ENCODE data around the gene FPGS. TPM values are rescaled to one million over a fixed set of nuclear protein-coding genes. Genes with fewer than 3 reads are reported as not detected.
"Not testable (repeated sequence)": the region's sequence is repeated elsewhere in the genome, so short reads cannot be mapped to it uniquely, and the experiment has no call there.

FPGS gene
- total RNA-seq, 2 donors from 2014 or later, result 31.6 to 55.1 TPM

DNA sequence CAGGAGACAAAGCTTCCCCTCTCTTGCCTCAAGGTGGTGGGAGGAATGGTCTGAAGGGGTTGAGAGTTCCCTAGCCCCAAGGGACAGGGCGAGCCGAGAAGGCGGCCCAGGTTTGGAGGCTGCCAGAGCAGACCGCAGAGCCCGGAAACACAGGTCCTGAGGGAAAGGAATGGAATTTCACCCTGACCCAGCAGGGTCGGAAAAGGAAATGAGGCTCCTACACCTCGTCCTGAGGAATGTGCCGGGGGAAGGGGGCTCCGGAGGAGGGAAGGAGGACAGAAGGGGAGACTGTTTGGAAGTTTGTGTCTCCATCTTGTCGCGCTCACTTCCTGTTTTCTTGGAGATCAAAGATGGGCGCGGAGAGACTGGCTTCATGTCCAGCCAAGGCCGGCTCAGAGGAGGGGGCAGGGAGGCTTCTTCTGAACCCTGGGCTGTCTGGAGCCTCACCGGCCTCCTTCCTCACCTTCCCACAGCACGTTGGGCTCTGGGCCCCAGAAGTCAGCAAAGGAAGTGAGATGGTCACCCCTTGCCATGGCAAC is 42.2 kb downstream of the FPGS start:
- Histone ChIP-seq H3K9ac (ENCODE audit: low read depth in 2 of 2, low read length in 2 of 2) (no peak overlapping the region), H3K4me3 (no peak overlapping the region), H3K4me1 (no peaks in the 10 kb centered on the region), H3K27ac (peak overlapping the region; percentile 17), H3K27me3 (no peaks in the 10 kb centered on the region), H3K9me3 (peaks cover 3% of the 10 kb centered on the region), H3K36me3 (no peaks in the 10 kb centered on the region)
- intact Hi-C loops (cut with DNase I), result no loop called here
- no peak for DNase-seq
- TF ChIP-seq, protein P1, sequence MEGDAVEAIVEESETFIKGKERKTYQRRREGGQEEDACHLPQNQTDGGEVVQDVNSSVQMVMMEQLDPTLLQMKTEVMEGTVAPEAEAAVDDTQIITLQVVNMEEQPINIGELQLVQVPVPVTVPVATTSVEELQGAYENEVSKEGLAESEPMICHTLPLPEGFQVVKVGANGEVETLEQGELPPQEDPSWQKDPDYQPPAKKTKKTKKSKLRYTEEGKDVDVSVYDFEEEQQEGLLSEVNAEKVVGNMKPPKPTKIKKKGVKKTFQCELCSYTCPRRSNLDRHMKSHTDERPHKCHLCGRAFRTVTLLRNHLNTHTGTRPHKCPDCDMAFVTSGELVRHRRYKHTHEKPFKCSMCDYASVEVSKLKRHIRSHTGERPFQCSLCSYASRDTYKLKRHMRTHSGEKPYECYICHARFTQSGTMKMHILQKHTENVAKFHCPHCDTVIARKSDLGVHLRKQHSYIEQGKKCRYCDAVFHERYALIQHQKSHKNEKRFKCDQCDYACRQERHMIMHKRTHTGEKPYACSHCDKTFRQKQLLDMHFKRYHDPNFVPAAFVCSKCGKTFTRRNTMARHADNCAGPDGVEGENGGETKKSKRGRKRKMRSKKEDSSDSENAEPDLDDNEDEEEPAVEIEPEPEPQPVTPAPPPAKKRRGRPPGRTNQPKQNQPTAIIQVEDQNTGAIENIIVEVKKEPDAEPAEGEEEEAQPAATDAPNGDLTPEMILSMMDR (IDR thresholded peaks at IDR 0.05), result no peak

DNA sequence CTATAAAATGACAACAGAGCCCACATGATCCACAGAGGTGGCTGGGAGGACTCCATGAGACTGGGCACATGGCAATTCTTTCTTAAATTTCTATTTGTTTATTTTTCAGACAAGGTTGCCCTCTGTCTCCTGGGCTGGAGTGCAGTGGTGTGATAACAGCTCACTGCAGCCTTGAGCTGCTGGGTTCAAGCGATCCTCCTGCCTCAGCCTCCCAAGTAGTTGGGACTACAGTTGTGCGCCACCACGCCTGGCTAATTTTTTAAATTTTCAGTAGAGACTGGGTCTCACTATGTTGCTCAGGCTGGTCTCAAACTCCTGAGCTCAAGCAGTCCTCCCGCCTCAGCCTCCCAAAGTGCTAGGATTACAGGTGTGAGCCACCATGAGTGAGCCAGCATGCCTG is 42.9 kb downstream of the FPGS start:
- H3K9ac ChIP-seq (ENCODE audit: low read depth in 2 of 2, low read length in 2 of 2); DNase-seq; H3K27me3 ChIP-seq; H3K9me3 ChIP-seq; H3K36me3 ChIP-seq; H3K4me1 ChIP-seq; intact Hi-C loops (cut with DNase I); H3K4me3 ChIP-seq: not testable (repeated sequence)
- H3K27ac ChIP-seq, result peak overlapping the region; percentile 17

DNA sequence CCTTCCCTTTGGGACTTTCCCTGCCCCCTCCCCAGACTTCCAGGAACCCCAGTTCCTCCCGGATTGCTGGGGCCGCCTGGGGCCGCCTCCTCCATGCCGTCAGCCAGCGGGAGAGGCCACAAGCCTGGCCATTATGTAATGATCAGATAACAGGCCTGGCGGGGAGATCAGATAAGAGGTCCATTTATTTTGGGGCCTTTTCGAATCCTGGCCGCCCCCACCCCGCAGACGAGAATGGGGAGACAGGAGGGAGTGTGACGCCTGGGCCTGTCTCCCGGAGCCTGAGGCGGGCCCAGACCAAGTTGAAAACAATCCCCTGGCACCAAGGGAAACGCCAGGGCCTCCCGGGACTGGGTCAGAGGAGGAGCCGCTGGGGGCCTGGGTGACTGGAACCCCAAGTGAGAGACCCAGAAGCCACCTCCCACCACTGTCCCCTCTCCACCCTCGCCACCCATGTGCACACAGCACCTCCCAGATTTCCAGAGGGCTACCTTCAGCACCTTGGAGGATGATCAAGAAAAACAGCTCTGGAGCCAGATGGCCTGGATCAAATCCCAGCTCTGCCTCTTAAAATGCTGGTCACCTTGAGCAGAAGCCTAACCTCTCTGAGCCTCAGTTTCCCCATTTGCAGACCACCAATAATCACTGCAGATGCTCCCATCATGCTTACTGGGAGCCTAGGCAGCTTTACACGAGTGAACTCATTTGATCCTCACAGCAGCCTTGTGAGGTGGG is 43.9 kb downstream of the FPGS start:
- no peaks in the 10 kb centered on the region for H3K27me3 ChIP-seq
- TF ChIP-seq, protein P1 (IDR thresholded peaks at IDR 0.05), result no peak
- peaks cover 3% of the 10 kb centered on the region for H3K9me3 ChIP-seq
- H3K36me3 ChIP-seq, result no peaks in the 10 kb centered on the region
- no peak for DNase-seq
- intact Hi-C loops (cut with DNase I), result no loop called here
- peak overlapping the region; percentile 24 to 46 for H3K9ac ChIP-seq (ENCODE audit: low read depth in 2 of 2, low read length in 2 of 2)
- H3K4me1 ChIP-seq, result no peaks in the 10 kb centered on the region
- no peak overlapping the region for H3K27ac ChIP-seq
- no peak overlapping the region for H3K4me3 ChIP-seq

- Histone ChIP-seq H3K27ac (no peak overlapping the region), H3K9me3 (peaks cover 3% of the 10 kb centered on the region), H3K4me1 (no peaks in the 10 kb centered on the region), H3K9ac (ENCODE audit: low read depth in 2 of 2, low read length in 2 of 2) (peak overlapping the region; percentile 24 to 46), H3K4me3 (no peak overlapping the region), H3K36me3 (no peaks in the 10 kb centered on the region), H3K27me3 (no peaks in the 10 kb centered on the region)
- no peak for DNase-seq
- intact Hi-C loops (cut with DNase I), result no loop called here
- TF ChIP-seq, protein P1 (IDR thresholded peaks at IDR 0.05), result no peak
Measured at GRCh38 chr9:127847178-127847510, 44.5 kb downstream of the FPGS start.

- Histone ChIP-seq H3K27ac (no peak overlapping the region), H3K9ac (ENCODE audit: low read depth in 2 of 2, low read length in 2 of 2) (no peak overlapping the region)
- TF ChIP-seq, protein P1 (IDR thresholded peaks at IDR 0.05), result no peak
Measured at GRCh38 chr9:127847833-127848755, 45.4 kb downstream of the FPGS start.

More at GRCh38 chr9:127847833-127848755, 45.4 kb downstream of the FPGS start:
- no peak for DNase-seq
- H3K4me3 ChIP-seq, result no peak overlapping the region
- H3K9me3 ChIP-seq, result peaks cover 3% of the 10 kb centered on the region
- no peaks in the 10 kb centered on the region for H3K4me1 ChIP-seq
- intact Hi-C loops (cut with DNase I), result no loop called here
- no peaks in the 10 kb centered on the region for H3K36me3 ChIP-seq
- no peaks in the 10 kb centered on the region for H3K27me3 ChIP-seq
